GF-D8 (cell line): ENCODE results near the gene TNFSF11.

Experiments
- DNase-seq: peaks from one replicate; lab custom pipeline; 2025; lab: John Stamatoyannopoulos, UW

TNFSF11 gene

DNA sequence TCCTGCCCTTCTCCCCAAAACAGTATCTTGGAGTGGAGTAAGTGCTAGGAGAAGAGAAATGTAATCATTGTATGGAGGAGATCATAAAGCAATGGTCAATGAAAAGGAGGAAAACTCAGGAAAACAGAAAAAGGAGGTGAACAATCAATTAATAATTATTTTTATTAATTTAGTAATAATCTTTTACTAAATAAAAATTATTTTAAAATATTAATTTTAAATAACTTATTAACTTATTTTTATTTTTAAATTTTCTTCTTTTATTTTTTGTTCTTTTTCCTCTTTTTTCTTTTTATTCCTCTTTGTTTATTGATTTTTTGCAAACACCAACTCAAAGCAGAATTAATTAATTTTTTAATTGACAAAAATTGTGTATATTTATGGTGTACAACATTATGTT lies 80.3 kb downstream of the TNFSF11 start:
- DNase-seq = no peak

DNA sequence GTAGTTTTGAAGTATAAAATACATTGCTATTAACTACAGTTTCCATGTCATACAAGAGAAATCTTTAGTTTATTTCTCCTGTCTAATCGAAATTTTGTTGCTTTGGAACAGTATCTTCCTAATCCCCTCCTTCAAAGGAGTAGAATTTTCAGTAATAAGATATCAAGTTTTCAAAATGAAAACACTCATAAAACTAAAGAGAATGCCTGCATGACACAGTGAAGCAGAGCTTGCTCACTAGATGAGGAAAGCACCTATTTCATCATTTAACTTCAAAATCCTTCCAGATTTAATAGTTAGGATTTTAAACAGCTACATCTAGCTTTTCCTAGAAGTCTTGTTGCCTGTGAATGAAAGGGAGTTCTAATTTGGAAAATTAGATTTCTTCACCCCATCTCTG lies 80.8 kb downstream of the TNFSF11 start:
- DNase-seq = no peak

DNA sequence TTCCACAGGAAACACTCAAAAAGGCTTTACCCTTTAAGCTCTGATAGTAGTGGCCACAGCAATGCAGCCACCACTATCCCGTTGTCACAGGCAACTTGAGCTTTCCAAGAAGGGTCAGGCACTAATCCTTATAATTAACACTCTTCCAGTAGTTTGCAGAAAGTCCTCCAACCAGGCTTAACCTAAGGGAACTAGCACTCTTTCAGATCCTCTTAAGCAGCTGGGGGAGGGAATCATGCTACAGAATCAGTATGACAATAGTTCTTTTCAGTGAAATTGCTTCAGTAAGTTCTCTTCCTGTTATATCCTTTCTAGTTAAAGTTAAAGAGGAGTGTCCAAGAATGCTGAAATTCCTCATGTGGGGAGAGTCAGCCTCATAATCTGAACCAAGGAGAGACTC lies 82.2 kb downstream of the TNFSF11 start:
- DNase-seq = no peak

DNA sequence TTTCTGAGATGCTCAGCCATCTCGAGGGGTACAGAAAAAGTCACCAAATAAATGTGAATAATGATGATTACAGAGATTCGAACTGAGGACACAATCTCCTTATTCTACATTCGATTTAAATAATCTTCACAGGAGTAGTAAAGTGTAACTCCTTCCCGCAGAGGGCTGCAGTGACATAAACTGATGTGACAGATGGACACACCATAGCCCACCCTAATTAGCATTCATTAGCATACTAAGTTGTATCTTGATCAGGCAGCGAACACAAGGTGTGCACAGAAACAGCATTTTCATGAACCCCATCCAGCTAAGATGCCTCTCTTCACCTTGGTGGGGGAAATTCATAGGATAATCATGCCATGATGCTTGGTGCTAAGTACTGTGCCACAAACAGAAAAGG lies 83.0 kb downstream of the TNFSF11 start:
- no peak for DNase-seq
